GM23338 (cell line): ENCODE data around the gene AIF1L.

Experiments used
- EZH2 ChIP-seq: fragments of 200-600 bp; sonication (generic); IDR thresholded peaks from one replicate; pipeline ENCODE4 v1.8.0; 2017; ENCODE audit warnings: antibody characterized with exemption, mild to moderate bottlenecking, low read depth; ENCODE audit not compliant: unreplicated experiment
- EZH2phosphoT487 ChIP-seq: fragments of 200-600 bp; sonication (generic); IDR thresholded peaks from one replicate; pipeline ENCODE4 v1.8.1; 2018; ENCODE audit warnings: antibody characterized with exemption; ENCODE audit not compliant: unreplicated experiment
- JUNB ChIP-seq: IDR thresholded peaks from one replicate; pipeline ENCODE4 v1.6.1; 2016; ENCODE audit warnings: antibody characterized with exemption; ENCODE audit not compliant: unreplicated experiment
- NANOG ChIP-seq: IDR thresholded peaks from 2 replicates; pipeline ENCODE4 v1.6.1; 2016; ENCODE audit warnings: antibody characterized with exemption, borderline replicate concordance
- POLR2AphosphoS5 ChIP-seq: IDR thresholded peaks from 2 replicates; pipeline ENCODE4 v1.6.1; 2016; ENCODE audit warnings: antibody characterized with exemption, low read depth
- ZNF114 ChIP-seq: fragments of 250-450 bp; sonication (Bioruptor Pico); IDR thresholded peaks from 2 replicates; pipeline ENCODE4 v1.5.0; 2020; ENCODE audit warnings: mild to moderate bottlenecking, moderate library complexity
- TF ChIP-seq, protein P1 (sequence below), 2 experiments: fragments of 200-600 bp in 1 of 2; sonication (generic) in 1 of 2; conservative IDR thresholded peaks; 2 replicates each; pipeline versions ENCODE4 v1.5.1 to v1.6.1; 2016 to 2017; ENCODE audit warnings: antibody characterized with exemption in 2 of 2, low read depth in 2 of 2, mild to moderate bottlenecking in 2 of 2, moderate library complexity in 1 of 2
- TF ChIP-seq, protein P2 (sequence below): IDR thresholded peaks from one replicate; pipeline ENCODE4 v1.6.1; 2018; ENCODE audit warnings: antibody characterized with exemption; ENCODE audit not compliant: unreplicated experiment
- TF ChIP-seq, protein P3 (sequence below): IDR thresholded peaks from 2 replicates; pipeline ENCODE4 v1.6.1; 2016; ENCODE audit warnings: antibody characterized with exemption

DNA sequence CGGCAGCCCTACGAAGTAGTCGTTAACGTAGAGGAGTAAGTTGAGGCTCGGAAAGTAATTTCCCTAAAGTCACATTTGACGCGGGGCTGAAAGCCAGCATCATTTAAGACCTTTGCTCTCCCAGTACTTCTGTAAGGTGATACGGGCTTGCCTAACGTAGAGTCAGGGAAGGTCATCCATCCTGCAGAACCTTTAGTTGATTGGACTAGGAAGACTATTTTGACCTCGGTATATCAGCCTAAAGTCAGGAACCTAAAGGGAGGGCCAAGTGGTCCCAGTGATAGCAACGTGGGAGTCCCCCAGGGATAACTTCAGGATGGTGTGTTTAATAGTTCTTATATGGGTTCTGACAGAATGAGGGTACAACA is 29.7 kb downstream of the AIF1L start:
- TF ChIP-seq EZH2 (no peak), NANOG (no peak), EZH2phosphoT487 (no peak), ZNF114 (CRISPR knock-in tag) (no peak), POLR2AphosphoS5 (no peak), JUNB (no peak)
- TF ChIP-seq, protein P1, sequence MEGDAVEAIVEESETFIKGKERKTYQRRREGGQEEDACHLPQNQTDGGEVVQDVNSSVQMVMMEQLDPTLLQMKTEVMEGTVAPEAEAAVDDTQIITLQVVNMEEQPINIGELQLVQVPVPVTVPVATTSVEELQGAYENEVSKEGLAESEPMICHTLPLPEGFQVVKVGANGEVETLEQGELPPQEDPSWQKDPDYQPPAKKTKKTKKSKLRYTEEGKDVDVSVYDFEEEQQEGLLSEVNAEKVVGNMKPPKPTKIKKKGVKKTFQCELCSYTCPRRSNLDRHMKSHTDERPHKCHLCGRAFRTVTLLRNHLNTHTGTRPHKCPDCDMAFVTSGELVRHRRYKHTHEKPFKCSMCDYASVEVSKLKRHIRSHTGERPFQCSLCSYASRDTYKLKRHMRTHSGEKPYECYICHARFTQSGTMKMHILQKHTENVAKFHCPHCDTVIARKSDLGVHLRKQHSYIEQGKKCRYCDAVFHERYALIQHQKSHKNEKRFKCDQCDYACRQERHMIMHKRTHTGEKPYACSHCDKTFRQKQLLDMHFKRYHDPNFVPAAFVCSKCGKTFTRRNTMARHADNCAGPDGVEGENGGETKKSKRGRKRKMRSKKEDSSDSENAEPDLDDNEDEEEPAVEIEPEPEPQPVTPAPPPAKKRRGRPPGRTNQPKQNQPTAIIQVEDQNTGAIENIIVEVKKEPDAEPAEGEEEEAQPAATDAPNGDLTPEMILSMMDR (conservative IDR thresholded peaks at IDR 0.05; ENCODE audit: low read depth in 2 of 2), result no peak
- TF ChIP-seq, protein P2, sequence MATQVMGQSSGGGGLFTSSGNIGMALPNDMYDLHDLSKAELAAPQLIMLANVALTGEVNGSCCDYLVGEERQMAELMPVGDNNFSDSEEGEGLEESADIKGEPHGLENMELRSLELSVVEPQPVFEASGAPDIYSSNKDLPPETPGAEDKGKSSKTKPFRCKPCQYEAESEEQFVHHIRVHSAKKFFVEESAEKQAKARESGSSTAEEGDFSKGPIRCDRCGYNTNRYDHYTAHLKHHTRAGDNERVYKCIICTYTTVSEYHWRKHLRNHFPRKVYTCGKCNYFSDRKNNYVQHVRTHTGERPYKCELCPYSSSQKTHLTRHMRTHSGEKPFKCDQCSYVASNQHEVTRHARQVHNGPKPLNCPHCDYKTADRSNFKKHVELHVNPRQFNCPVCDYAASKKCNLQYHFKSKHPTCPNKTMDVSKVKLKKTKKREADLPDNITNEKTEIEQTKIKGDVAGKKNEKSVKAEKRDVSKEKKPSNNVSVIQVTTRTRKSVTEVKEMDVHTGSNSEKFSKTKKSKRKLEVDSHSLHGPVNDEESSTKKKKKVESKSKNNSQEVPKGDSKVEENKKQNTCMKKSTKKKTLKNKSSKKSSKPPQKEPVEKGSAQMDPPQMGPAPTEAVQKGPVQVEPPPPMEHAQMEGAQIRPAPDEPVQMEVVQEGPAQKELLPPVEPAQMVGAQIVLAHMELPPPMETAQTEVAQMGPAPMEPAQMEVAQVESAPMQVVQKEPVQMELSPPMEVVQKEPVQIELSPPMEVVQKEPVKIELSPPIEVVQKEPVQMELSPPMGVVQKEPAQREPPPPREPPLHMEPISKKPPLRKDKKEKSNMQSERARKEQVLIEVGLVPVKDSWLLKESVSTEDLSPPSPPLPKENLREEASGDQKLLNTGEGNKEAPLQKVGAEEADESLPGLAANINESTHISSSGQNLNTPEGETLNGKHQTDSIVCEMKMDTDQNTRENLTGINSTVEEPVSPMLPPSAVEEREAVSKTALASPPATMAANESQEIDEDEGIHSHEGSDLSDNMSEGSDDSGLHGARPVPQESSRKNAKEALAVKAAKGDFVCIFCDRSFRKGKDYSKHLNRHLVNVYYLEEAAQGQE, result no peak
- TF ChIP-seq, protein P3, sequence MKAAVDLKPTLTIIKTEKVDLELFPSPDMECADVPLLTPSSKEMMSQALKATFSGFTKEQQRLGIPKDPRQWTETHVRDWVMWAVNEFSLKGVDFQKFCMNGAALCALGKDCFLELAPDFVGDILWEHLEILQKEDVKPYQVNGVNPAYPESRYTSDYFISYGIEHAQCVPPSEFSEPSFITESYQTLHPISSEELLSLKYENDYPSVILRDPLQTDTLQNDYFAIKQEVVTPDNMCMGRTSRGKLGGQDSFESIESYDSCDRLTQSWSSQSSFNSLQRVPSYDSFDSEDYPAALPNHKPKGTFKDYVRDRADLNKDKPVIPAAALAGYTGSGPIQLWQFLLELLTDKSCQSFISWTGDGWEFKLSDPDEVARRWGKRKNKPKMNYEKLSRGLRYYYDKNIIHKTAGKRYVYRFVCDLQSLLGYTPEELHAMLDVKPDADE, result no peak
